Stimulated activated CD4-positive, alpha-beta T cell treated with anti-CD3 and anti-CD28 coated beads, Interleukin-1b, Interleukin-23, amount 100 ng/mL, for 4 hours (primary cell): ENCODE measurements around the gene CRCP.

Experiments used
- DNase-seq, 2 donors: peaks; one replicate each; pipeline ENCODE4 v3.0.0-alpha.2; 2020; ENCODE audit warnings: low read depth in 2 of 2

Gene CRCP

GRCh38 chr7:66189695-66190503, 75.3 kb downstream of the CRCP start:
- DNase-seq: no peak

- DNase-seq: no peak
Observed at GRCh38 chr7:66190504-66190857, 75.8 kb downstream of the CRCP start.

- DNase-seq: no peak
Observed at GRCh38 chr7:66193146-66193725, 78.6 kb downstream of the CRCP start.

GRCh38 chr7:66198469-66198868, 83.8 kb downstream of the CRCP start:
- no peak for DNase-seq

GRCh38 chr7:66198956-66199355, 84.3 kb downstream of the CRCP start:
- no peak for DNase-seq

- no peak for DNase-seq
Observed at GRCh38 chr7:66202441-66202840, 87.8 kb downstream of the CRCP start.
